ENCODE measurements around the gene FAM199X.

The FAM199X gene

GRCh38 chrX:104165894-104166734, at the start of gene FAM199X:
TSS of gene FAM199X (plus strand) at chrX:104166453. CDS start at chrX:104166786, 333 bp downstream.
- Histone ChIP-seq H3K9me3 (peaks cover 7% of the 10 kb centered on the region), H3K4me2 (peak within 1 kb of the TSS; percentile 63), H4K20me1 (peaks cover 21% of the 10 kb centered on the region; the same call in 1 of the 2 replicates), H3K4me3 (peak within 1 kb of the TSS; percentile 85), H3K36me3 (no peaks in the 10 kb centered on the region), H3K27ac (peak within 1 kb of the TSS; percentile 73), H3K27me3 (no peaks in the 10 kb centered on the region), H3K9ac (peak within 1 kb of the TSS; percentile 82), H3K4me1 (peaks cover 16% of the 10 kb centered on the region)
- TF ChIP-seq Cebpa-rat (IDR thresholded peaks at IDR 0.05) = no peak

- H3K27ac ChIP-seq = no peak overlapping the region
- H3K4me1 ChIP-seq = peaks cover 13% of the 10 kb centered on the region
- peaks cover 10% of the 10 kb centered on the region; the same call in 1 of the 2 replicates for H4K20me1 ChIP-seq
- no peak for TF ChIP-seq Cebpa-rat (IDR thresholded peaks at IDR 0.05)
- no peak overlapping the region for H3K4me3 ChIP-seq
- H3K9ac ChIP-seq = no peak overlapping the region
- H3K4me2 ChIP-seq = no peak overlapping the region
- H3K36me3 ChIP-seq = no peaks in the 10 kb centered on the region
- H3K27me3 ChIP-seq = no peaks in the 10 kb centered on the region
- no peaks in the 10 kb centered on the region for H3K9me3 ChIP-seq
Measured at GRCh38 chrX:104117759-104118158, 48.5 kb upstream of the FAM199X start.

GRCh38 chrX:104118765-104119164, 47.5 kb upstream of the FAM199X start:
- TF ChIP-seq Cebpa-rat (IDR thresholded peaks at IDR 0.05) = no peak
- H3K4me1 ChIP-seq = peaks cover 20% of the 10 kb centered on the region
- H3K9me3 ChIP-seq = no peaks in the 10 kb centered on the region
- no peaks in the 10 kb centered on the region for H3K27me3 ChIP-seq
- H4K20me1 ChIP-seq = peaks cover 7% of the 10 kb centered on the region; the same call in 1 of the 2 replicates
- no peaks in the 10 kb centered on the region for H3K36me3 ChIP-seq
- no peak overlapping the region for H3K4me3 ChIP-seq
- H3K27ac ChIP-seq = no peak overlapping the region
- H3K9ac ChIP-seq = no peak overlapping the region
- H3K4me2 ChIP-seq = no peak overlapping the region

- Histone ChIP-seq H3K27ac (peak overlapping the region; percentile 29; the same call in 1 of the 2 replicates), H3K4me2 (peak overlapping the region; percentile 43), H3K4me3 (no peak overlapping the region), H3K9ac (no peak overlapping the region), H3K27me3 (no peaks in the 10 kb centered on the region), H3K4me1 (peaks cover 16% of the 10 kb centered on the region), H3K36me3 (no peaks in the 10 kb centered on the region), H3K9me3 (no peaks in the 10 kb centered on the region), H4K20me1 (no peaks in the 10 kb centered on the region)
- TF ChIP-seq Cebpa-rat (IDR thresholded peaks at IDR 0.05) = no peak
Measured at GRCh38 chrX:104122829-104123228, 43.4 kb upstream of the FAM199X start.

GRCh38 chrX:104126856-104127255, 39.4 kb upstream of the FAM199X start:
- no peaks in the 10 kb centered on the region for H4K20me1 ChIP-seq
- no peaks in the 10 kb centered on the region for H3K9me3 ChIP-seq
- no peak overlapping the region for H3K4me2 ChIP-seq
- no peak overlapping the region for H3K27ac ChIP-seq
- H3K36me3 ChIP-seq = peaks cover 14% of the 10 kb centered on the region; the same call in 1 of the 2 replicates
- H3K4me3 ChIP-seq = no peak overlapping the region
- H3K4me1 ChIP-seq = peaks cover 16% of the 10 kb centered on the region
- no peak for TF ChIP-seq Cebpa-rat (IDR thresholded peaks at IDR 0.05)
- H3K27me3 ChIP-seq = no peaks in the 10 kb centered on the region
- no peak overlapping the region for H3K9ac ChIP-seq

GRCh38 chrX:104130808-104131207, 35.4 kb upstream of the FAM199X start:
- no peaks in the 10 kb centered on the region for H3K4me1 ChIP-seq
- H3K4me3 ChIP-seq = no peak overlapping the region
- no peaks in the 10 kb centered on the region for H3K27me3 ChIP-seq
- H3K27ac ChIP-seq = no peak overlapping the region
- H3K4me2 ChIP-seq = no peak overlapping the region
- peaks cover 5% of the 10 kb centered on the region; the same call in 1 of the 2 replicates for H4K20me1 ChIP-seq
- TF ChIP-seq Cebpa-rat (IDR thresholded peaks at IDR 0.05) = no peak
- no peaks in the 10 kb centered on the region for H3K9me3 ChIP-seq
- H3K9ac ChIP-seq = no peak overlapping the region
- peaks cover 14% of the 10 kb centered on the region; the same call in 1 of the 2 replicates for H3K36me3 ChIP-seq

DNA sequence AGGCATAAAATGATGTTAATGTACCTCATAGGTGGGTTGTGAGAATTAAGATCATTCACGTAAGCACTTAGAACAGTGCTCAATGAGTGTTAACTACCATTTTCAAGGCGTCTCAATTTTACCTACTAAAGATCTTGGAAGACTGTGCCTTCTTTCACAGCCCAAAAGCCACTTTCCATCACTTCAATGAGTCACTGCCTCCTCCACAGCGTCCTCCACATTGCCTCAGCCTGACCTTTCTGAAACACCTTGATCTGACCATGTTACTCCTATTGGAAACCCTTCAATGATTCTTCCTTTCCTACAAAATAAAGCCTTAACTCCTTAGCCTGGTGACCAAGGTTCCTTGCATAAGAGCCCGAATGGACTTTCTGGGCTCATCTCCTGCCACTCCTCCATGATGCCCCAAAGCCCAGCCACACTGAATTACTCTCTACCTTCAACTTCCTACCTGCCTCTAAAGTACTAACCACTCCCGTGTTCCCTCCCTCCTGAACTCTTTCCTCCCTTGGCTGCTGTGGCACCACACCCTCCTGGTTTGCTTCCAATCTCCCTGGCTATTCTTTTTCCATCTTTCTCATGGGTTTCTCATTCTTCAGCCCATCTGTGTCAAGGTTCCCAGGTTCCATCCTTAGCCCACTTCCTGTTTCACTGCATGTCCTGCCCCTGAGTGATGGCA, 31.5 kb upstream of the FAM199X start:
- no peak overlapping the region for H3K4me3 ChIP-seq
- TF ChIP-seq Cebpa-rat (IDR thresholded peaks at IDR 0.05) = no peak
- H3K4me1 ChIP-seq = no peaks in the 10 kb centered on the region
- H4K20me1 ChIP-seq = peaks cover 5% of the 10 kb centered on the region; the same call in 1 of the 2 replicates
- no peaks in the 10 kb centered on the region for H3K9me3 ChIP-seq
- no peak overlapping the region for H3K4me2 ChIP-seq
- no peak overlapping the region for H3K27ac ChIP-seq
- H3K36me3 ChIP-seq = peaks cover 14% of the 10 kb centered on the region; the same call in 1 of the 2 replicates
- H3K27me3 ChIP-seq = no peaks in the 10 kb centered on the region
- no peak overlapping the region for H3K9ac ChIP-seq

GRCh38 chrX:104135677-104136076, 30.6 kb upstream of the FAM199X start:
- Histone ChIP-seq H3K4me3 (no peak overlapping the region), H3K4me2 (no peak overlapping the region), H3K4me1 (no peaks in the 10 kb centered on the region), H3K9ac (no peak overlapping the region), H3K36me3 (peaks cover 6% of the 10 kb centered on the region; the same call in 1 of the 2 replicates), H3K27ac (no peak overlapping the region), H4K20me1 (peaks cover 5% of the 10 kb centered on the region; the same call in 1 of the 2 replicates), H3K27me3 (no peaks in the 10 kb centered on the region), H3K9me3 (no peaks in the 10 kb centered on the region)
- TF ChIP-seq Cebpa-rat (IDR thresholded peaks at IDR 0.05) = no peak

DNA sequence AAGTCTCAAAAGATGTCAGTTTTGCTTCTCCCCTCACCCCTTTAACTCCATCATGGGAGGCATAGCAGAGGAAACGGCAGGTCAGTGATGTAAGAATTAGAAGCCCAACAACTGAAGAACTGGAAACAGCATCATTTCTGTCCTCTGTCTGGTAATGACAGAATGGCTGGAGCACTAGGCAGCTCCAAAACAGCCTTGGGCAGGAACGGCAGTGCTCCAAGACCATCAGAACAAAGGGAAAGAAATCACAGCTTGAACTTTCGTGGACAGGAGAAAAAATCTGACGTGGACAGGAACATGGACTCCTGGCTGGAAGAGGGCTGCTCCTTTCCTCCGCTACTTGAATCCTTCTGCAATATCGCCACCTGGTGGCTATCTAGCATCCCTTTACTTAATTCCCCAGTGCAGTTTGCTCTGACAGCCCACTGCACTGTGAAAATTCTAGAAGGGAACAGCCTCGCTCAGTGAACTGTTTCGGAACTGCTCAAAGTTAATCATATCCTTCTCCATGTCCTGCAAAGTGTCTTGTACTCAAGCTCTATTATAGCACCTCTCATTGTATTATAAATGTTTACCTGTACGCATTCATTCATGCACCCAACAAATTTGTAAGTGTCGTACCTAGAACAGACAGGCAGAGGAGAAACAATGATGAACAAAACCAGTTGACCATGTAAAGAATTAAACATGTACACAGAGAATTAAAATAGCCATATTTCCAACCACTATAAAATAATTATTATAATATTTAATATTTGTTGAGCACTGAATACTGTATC, 29.8 kb upstream of the FAM199X start:
- Histone ChIP-seq H3K27me3 (no peaks in the 10 kb centered on the region), H3K4me1 (no peaks in the 10 kb centered on the region), H3K27ac (no peak overlapping the region), H3K9me3 (no peaks in the 10 kb centered on the region), H3K4me3 (no peak overlapping the region), H4K20me1 (peaks cover 5% of the 10 kb centered on the region; the same call in 1 of the 2 replicates), H3K4me2 (no peak overlapping the region), H3K36me3 (no peaks in the 10 kb centered on the region), H3K9ac (no peak overlapping the region)
- TF ChIP-seq Cebpa-rat (IDR thresholded peaks at IDR 0.05) = no peak

All from BLaER1 (cell line).